ENCODE measurements around the gene CCNL2.

DNA sequence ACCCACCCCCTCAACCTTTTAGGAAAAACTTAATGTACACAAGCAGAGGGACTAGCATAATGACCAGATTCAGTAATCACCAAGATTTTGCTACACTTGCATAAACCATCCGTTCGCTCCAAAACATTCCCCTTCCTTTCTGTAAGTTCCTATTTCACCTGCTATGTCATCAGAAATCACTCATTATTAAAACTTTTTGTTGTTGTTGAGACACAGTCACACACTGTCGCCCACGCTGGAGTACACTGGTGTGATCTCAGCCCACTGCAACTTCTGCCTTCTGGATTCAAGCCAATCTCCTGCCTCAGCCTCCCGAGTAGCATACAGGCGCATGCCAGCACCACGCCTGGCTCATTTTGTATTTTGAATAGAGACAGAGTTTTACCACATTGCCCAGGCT, 4.5 kb upstream of the CCNL2 start:
- no peak for TF ChIP-seq POLR2A (IDR thresholded peaks at IDR 0.05)
- TF ChIP-seq, protein P1, sequence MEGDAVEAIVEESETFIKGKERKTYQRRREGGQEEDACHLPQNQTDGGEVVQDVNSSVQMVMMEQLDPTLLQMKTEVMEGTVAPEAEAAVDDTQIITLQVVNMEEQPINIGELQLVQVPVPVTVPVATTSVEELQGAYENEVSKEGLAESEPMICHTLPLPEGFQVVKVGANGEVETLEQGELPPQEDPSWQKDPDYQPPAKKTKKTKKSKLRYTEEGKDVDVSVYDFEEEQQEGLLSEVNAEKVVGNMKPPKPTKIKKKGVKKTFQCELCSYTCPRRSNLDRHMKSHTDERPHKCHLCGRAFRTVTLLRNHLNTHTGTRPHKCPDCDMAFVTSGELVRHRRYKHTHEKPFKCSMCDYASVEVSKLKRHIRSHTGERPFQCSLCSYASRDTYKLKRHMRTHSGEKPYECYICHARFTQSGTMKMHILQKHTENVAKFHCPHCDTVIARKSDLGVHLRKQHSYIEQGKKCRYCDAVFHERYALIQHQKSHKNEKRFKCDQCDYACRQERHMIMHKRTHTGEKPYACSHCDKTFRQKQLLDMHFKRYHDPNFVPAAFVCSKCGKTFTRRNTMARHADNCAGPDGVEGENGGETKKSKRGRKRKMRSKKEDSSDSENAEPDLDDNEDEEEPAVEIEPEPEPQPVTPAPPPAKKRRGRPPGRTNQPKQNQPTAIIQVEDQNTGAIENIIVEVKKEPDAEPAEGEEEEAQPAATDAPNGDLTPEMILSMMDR (IDR thresholded peaks at IDR 0.05) = no peak
